ENCODE results near the gene FOXJ3.
A peak's percentile ranks its signal among the peaks of the same experiment; 100 is the strongest.

The FOXJ3 gene

DNA sequence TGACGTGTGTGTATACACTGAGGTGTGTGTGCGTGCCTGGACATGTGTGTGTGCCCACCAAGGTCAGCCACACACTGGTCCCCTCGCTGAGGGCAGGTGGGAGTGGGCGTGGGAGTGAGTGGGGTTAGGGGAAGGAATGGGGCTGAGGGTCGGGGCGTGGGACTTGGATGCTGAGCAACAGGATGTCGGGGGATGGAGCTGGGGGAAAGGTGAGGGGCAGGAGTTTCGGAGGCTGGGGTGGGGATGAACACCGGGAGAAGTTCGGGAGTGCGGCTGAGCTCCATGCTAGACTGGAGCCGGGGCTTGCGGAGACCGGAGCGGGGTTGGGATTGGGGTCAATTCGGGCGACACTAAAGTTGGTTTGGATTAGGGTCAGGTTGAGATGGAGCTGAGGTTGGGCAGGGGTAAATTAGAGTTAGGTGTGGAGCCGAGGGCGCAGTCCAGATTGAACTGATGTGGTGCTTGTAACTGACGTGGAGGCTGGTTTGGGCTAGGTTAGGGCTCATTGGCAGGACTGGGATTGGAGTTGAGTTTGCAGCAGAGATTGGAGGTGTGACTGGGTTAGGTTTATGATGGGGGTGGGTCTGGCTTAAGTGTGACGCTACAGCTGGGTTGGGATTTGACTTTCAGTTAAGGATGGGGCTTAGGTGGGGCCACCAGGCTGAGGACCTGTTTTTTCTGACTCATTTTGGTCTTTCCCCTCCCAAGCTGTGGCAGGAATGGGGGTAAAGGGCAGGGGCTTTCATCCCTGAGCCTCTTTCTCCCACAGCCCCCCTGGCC is 167.2 kb downstream of the FOXJ3 start:
- DNase-seq (ENCODE audit: low read depth in 3 of 3), result no peak

DNA sequence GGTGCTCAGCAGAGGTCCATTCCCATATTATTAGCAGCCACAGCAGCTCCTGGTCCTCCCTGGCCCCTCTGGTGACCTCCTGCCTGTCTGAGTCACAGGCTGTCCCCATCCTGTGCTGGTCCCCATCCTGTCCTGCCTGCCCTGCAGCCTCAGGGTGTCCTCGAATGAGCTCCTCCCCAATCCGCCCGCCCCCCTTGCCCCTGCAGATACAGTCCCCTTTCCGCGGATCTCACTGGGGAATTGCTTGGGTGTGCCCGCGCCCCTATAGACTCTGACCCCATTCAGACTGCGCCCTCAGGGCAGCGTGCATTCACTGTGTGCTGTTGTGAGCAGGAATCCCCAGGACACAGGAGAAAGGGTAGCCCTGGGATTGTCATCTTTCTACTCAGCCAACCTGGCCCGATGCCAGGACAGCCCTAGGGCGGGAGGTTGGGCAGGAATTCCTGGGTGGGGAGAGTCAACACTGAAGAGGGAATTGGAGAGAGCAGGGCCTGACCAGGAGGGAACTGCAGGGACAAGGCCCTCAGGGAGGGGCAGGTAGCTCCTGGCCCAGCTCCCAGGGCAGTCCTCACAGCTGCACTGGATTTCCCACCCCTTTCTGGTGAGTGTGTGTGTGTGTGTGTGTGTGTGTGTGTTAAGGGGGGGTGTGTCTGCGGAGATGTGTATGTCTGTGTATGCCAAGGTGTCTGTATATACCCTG is 169.4 kb downstream of the FOXJ3 start:
- no peak for DNase-seq (ENCODE audit: low read depth in 3 of 3)

DNA sequence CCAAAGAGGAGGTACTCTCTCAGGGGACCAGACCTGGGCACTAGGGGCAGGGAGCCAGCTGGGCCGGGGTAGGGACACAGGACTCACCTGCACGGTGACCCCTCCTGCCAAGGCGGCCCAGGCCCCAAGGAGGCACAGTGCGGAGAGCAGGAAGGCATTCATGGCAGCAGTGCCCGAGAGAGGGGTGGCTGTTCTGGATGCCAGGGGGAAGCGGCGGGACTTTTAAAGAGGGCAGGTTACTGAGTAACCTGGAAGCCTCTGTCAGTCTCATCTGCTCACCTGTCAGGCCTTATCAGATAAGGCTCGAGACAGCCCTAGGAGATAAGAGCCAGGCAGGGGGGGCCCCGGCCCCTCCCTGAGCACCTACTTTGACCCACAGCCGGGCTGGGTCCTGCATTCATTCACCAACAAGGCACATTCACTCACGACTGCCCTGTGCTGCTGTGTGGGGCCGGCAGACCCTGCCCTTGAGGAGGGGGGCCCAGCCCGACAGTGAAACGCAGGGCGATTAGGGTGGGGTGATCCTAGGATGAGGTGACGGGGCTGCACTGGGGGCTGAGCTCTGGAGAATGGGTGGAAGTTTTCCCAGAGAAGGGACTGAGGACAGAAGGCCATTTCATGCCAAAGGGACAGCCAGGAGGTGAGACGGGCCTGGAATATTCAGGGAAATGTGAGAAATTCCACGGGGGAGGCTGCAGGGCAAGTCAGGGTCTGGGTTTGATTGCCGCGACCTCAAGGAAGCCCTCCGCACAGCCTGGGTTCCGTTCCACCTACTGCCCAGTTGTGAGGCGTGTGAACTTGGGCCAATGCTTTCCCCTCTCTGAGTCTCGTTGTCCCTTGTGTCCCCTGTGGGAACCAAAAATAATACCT is 170.2 kb downstream of the FOXJ3 start, which contains the start of gene GUCA2A:
GUCA2A (minus strand) TSS at position 195 of the 870 bp plus-strand sequence; CDS start at position 162, 33 bp downstream.
- DNase-seq (ENCODE audit: low read depth in 3 of 3), result no peak

DNA sequence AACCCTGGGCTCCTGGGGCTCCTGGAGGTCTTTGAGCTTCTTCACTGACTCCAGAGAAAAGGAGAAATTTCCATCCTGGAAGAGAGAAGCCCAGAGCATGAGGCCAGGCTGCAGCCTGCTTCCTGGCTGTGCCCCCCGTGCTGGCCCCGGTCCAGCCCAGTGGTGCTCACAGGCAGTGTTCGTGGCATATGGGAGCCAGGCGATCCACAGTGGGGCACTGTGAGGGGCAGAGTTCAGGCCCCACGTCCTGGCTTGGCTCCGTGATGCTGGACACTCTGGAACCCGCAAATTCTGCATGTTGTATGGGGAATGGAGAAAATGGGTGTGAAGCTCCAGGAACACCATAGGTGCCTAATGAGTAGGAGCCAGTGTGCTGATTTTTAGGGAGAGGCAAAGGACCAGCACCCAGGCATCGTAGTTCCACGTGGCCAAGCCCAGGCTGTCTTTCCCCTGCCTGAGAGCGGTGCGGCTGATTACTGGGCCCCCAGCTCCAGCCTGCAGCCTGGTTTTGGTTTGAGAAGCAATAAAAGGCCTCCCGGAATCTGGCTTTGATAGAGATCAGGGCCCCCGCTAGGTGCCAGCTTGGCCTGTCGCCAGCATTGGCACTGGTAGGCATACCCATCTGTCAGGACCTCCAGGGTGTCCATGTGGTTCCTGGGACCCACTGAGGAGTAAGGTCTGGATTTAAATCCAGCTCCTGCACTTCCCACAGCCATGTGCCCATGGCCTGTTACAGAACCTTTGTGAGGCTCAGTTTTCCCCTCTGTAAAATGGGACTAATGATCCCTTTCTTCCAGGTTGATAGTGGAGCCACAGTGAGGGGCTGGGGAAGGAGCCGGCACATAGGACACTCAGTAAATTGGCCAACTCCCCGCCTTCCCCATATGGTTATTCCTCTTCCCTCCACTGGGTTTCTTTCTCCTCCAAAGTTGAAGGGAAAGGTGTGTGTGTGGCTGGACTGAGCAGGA is 171.2 kb downstream of the FOXJ3 start:
- DNase-seq (ENCODE audit: low read depth in 3 of 3), result no peak

DNA sequence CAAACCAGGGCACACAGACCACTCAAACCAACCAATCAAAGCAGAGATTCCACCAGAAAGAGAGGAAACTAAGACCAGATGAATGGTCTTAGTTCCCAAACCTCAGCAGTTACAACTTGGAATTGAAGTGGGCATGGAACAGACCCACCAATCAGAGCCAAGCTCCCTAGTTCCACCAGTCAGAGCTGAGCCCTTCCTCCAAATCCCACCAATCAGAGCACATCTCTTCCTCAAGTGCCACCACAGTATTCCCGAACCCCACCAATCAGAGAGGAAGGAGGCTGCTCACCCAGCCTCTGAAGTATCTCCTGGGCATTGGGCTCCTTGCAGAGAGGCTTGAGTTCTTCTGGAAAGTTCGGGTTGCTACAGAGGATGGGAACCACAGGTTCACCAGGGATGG is 171.9 kb downstream of the FOXJ3 start:
- no peak for DNase-seq (ENCODE audit: low read depth in 3 of 3)

DNA sequence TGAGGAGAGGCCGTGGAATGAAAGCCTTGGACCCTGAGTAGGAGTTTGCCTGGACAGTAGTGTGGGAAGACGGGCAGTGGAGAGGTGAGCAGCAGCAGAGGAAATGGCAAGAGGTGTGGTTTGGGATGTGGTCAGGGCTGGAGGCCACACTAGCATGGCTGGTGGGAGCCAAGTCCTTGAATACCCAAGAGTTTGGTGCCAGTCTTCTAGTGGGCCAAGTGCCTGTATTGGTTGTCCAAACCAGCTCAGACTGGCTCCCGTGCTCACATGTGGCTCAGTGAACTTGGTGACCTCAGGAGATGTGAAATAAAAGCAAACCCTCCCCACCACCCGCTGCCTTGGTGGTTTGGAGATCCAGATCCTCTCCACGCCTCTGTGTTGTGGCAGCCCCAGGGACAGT is 172.9 kb downstream of the FOXJ3 start:
- DNase-seq (ENCODE audit: low read depth in 3 of 3), result no peak

DNA sequence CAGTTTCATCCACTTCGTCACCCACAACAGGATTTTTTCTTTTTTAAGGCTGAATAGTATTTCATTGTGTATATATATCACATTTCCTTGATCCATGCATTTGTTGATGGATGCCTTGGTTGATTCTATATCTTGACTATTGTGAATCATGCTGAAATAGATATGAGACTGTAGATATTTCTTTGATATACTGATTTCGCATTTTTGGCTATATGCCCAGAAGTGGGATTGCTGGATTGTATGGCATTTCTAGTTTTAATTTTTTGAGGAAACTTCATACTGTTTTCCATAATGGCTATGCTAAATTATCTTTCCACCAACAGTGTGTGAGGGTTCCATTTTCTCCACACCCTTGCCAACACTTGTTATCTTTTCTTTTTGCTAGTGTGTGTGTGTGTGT is 176.8 kb downstream of the FOXJ3 start:
- DNase-seq (ENCODE audit: low read depth in 3 of 3), result no peak

DNA sequence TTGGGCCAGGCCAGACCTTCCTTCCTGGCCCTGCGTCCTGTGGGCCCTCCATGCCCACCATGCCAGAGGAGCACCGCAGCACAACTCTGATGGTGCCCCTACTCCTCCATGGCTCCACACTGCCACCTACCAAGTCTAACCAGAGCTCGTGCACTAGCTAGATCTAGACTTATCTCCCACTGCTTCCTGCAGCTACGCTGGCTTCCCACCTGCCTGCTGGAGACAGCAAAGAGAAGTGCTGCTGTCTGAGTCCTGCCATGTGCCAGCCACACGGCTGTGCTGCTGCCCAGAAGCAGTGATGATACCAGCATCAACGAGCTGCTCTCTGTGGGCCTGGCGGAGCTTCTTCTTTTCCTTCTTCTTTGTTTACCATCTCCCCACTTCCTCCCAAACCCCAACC is 177.4 kb downstream of the FOXJ3 start:
- DNase-seq (ENCODE audit: low read depth in 3 of 3), result no peak

DNA sequence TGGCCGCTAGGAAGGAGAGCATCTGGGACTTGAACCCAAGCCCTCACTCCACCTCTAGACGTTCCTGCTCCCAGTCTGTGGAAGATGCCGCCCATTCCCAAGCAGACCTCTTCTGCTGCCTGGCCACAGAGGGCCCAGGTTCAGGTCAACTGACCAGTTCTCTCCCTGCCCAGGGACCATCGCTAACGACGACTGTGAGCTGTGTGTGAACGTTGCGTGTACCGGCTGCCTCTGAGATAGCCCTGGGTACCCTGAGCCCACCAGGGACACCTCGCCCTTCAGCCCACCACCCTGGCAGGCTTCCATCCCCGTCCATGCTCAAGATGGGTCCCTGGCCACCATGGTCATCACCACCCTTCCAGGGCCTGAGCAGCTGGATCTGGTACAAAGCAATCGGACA is 179.7 kb downstream of the FOXJ3 start:
- no peak for DNase-seq (ENCODE audit: low read depth in 3 of 3)

DNA sequence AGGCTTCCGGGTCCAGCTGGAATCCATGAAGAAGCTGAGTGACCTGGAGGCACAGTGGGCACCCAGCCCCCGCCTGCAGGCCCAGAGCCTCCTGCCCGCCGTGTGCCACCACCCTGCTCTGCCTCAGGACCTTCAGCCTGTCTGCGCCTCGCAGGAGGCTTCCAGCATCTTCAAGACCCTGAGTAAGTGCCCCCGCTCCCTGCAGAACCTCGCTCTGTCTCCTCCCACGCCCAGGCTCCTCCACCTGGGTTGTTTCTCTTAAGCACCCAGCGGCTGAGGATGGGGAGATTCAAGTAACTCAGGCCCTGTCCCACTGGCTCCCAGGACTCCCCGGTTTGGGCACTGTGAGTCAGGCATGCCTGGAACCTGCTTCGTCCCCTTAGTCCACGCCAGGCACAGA is 180.3 kb downstream of the FOXJ3 start:
- DNase-seq (ENCODE audit: low read depth in 3 of 3), result no peak

DNA sequence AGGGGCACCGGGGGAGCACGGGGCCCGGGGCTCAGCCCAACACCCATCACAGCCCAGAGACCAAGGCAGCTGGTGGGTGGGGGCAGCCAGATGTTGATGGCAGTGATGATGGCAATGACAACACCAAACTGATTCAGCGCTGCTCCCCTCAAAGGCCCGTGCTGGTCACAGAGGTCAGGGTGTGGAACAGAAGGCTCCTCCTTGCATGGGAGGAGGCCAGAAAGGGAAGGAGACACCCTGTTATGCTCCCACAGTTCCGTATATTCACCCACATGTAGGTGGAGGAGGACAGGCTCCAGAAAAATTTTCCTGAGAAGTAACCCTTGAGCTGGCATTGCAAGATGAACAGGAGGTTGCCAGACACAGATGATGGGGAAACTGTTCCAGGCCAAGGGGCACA is 181.4 kb downstream of the FOXJ3 start:
- DNase-seq (ENCODE audit: low read depth in 3 of 3), result no peak

DNA sequence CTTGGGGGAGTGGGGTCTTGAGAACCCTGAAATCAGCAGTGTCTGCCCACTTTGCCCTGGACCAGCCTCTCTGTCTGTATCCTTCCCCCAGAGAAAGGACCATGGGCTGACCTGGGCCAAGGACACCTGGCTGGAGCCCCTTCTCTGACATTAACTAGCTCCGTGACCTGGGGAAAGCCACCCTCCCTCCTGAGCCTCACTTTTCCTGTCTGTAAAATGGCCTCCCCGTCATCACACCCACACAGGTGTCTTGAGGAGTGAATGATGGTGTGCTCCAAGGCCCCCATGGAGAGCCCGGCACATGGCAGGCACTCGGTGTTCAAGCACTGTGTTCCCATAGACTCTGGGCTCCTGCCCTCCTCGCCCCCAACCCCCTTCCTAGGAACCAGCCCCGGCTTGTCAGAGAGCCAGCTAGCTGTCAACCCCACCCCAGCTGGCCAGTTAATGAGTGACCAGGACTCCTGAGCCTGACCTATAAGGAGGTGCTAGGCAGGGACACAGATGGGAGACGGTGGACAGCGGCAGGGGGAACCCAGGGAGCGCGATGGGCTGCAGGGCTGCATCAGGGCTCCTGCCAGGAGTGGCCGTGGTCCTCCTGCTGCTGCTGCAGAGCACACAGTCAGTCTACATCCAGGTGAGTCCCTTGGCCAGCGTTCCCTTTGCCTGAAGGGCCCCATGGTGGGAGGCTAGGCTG is 182.0 kb downstream of the FOXJ3 start, which contains the start of gene GUCA2B:
GUCA2B (plus strand) TSS at position 504 of the 694 bp plus-strand sequence; CDS start at position 545, 41 bp downstream.
- no peak for DNase-seq (ENCODE audit: low read depth in 3 of 3)

DNA sequence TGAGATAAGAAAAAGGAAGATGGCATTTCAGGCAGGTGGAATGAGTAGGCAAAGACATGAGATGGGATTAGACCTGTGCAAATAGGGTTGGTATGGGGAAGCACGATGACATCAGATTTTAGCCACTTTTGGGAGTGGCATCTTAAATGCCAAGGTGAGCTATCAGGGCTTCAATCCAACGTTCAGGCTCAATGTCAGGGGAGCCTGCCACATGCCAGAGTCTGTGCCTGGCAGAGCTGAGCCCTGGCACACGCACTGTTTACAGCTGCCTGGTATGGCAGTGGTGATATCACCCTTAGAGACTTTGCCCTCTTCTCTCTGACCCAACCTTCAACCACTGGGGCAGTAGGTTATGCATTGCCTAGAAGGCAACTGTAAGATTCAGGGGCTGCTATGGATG is 182.9 kb downstream of the FOXJ3 start:
- no peak for DNase-seq (ENCODE audit: low read depth in 3 of 3)

DNA sequence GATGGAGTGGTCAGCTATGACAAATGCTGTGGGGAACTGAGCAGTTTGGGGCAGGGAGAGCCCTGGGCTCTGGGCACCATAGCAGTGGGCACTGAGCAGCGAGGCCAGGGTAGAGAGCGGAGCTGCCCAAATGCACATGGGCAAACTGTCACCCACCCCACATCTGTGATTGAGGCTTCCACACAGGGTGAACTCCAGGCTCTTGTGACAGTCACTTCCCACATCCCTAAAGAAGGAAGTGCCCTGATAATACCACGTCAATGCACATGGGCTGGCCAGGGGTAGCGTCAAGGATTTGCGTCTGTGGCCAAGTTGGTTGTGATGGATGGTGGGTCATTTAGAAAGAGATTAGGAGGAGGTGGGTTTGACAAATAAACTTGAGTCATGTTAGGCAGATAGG is 184.4 kb downstream of the FOXJ3 start:
- no peak for DNase-seq (ENCODE audit: low read depth in 3 of 3)

DNA sequence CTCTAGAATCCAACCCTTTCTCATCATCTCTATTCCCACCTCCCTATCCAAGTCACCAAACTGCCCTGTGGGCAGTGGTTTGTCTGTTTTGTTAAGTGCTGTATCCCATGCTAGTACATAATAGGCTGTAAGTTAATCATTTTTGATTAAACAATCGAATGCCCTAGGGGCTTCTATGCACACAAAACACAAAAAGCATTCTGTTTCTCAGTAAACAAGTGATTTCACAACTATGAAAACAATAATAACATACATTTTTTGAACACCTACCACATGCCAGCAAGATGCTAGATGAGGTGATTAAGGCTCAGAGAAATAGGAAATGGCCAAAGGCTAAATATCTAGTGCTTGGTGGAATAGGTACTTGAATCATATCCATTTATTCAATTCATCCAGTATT is 186.9 kb downstream of the FOXJ3 start:
- DNase-seq (ENCODE audit: low read depth in 3 of 3), result no peak

DNA sequence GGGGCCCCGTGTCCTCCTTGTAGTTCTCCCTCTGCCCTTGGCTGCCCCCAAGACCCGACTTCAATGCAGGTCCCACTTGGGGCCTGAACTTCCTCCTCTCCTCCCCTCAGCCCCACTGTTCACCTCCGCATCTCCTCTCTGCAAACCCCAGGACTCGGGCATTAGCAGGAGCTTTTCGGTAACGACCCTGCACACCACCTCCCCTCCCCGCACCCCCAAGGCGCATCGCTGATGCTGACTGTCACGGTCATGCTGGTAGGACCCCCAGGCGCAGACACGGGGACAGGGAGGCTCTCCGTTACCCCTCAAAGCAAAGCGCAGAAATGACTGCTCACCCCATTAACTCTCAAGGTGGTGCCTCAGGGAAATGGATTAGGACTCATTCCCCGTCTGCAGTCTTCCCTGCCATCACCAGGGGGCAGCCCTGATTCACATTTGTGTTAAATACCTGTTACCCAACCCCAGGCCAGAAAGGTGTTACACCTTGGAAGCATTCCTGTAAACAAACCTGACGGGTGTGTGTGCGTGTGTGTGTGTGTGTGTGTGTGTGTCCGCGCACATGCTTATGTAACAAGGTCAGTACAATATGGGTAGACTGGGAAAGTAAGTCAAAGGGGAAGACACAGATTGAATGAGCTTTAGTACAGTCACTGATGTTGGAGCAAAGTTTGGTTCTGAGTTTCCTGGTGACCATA is 188.3 kb downstream of the FOXJ3 start:
- DNase-seq (ENCODE audit: low read depth in 3 of 3), result peak; percentile 38 to 47 (median 46)

DNA sequence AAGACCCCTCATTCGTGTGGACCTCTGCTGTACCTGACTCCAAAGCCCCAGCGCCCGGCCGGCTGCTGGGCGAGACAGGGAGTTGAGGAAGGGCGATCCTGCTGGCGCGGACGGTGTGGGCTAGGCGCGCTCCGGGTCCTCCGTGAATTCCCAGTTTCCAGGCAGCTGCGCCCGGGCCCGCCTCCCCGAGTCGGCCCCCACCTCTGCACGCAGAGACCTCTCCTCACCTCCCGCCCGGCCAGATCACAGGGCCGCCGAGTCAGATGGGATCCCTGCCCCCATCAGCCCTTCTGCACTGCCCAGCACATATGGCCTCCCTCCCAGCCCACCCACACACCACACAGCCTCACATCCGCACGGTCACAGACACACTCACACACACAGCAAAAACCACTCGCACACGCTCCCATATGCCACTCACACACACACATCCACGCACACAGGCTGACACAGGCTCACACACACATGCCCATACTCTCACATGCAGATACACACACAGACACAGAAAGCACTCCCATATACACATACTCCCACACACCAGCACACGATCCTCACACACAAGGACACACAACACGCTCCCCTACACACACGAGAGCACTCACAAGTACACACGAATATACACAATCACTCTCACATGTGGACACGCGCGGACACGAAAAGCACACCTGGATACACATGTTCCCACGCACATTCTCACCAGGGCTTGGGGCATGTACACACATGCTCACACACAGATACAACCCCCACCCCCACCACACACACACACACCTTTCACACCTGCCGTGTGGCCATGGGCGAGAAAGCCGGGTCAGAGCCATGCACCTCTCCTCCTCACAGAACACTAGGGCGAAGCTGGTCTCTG is 189.0 kb downstream of the FOXJ3 start:
- DNase-seq (ENCODE audit: low read depth in 3 of 3), result no peak

DNA sequence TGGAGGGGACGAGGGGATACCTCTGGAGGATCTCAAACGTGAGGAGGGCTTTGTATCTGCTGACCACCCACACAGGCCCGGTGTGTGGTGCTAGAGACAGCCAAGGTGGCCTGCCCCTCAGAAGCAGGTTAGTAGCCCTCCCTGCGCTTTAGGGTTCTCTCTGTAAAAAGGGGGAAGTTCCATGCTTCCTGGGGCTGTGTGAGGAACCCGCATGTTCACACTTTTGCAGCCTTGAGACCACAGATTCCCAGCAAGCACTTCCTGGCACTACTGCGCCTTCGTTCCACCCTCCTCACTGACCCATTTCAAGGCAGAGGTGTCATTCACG is 189.7 kb downstream of the FOXJ3 start:
- DNase-seq (ENCODE audit: low read depth in 3 of 3), result no peak

Measured in stimulated activated CD4-positive, alpha-beta T cell treated with anti-CD3 and anti-CD28 coated beads, TNF-alpha, amount 100 ng/mL, for 4 hours (primary cell).